DND-41 (cell line): Measurements from ENCODE around the gene KDM6A.

Experiments
- ATAC-seq: fragments of 200-7000 bp; cut with Tn5 transposase; 3 replicates; pipeline ENCODE4 v1.9.1; 2021; ENCODE audit warnings: low read depth; ENCODE audit not compliant: insufficient read depth
- DNase-seq: peaks from one replicate; pipeline ENCODE4 v3.0.0-alpha.2; 2020
- H2AFZ ChIP-seq: 2 replicates; pipeline ENCODE4 v1.6.0; 2012; ENCODE audit warnings: low read depth, low read length
- H3K27ac ChIP-seq: 2 replicates; pipeline ENCODE4 v1.5.1; 2012; ENCODE audit warnings: low read length, inconsistent platforms
- H3K27me3 ChIP-seq: fragments of 200-600 bp; sonication (generic); 2 replicates; pipeline ENCODE4 v1.6.0; 2012; ENCODE audit warnings: low read length, mild to moderate bottlenecking, inconsistent platforms; ENCODE audit not compliant: insufficient read depth, poor library complexity
- H3K36me3 ChIP-seq: 2 replicates; pipeline ENCODE4 v1.5.1; 2012; ENCODE audit warnings: low read length, inconsistent platforms; ENCODE audit not compliant: insufficient read depth
- H3K4me1 ChIP-seq: 2 replicates; pipeline ENCODE4 v1.5.1; 2012; ENCODE audit warnings: mild to moderate bottlenecking, low read length; ENCODE audit not compliant: insufficient read depth
- H3K4me2 ChIP-seq: 2 replicates; pipeline ENCODE4 v1.6.0; 2012; ENCODE audit warnings: mild to moderate bottlenecking, moderate library complexity, low read length, inconsistent platforms; ENCODE audit not compliant: insufficient read depth
- H3K4me3 ChIP-seq, 2 experiments: fragments of 200-600 bp in 1 of 2; shearing (Covaris generic) in 1 of 2; 2 replicates each; pipeline ENCODE4 v1.5.1; 2012 to 2016; ENCODE audit warnings: inconsistent platforms in 2 of 2, low read length in 2 of 2, mild to moderate bottlenecking in 2 of 2, low read depth in 1 of 2, moderate library complexity in 1 of 2
- H3K79me2 ChIP-seq: 2 replicates; pipeline ENCODE4 v1.6.0; 2012; ENCODE audit warnings: low read length, inconsistent platforms; ENCODE audit not compliant: insufficient read depth
- H3K9ac ChIP-seq: 2 replicates; pipeline ENCODE4 v1.6.0; 2012; ENCODE audit warnings: low read depth, mild to moderate bottlenecking, inconsistent platforms, low read length, moderate library complexity
- H3K9me3 ChIP-seq: 2 replicates; pipeline ENCODE4 v1.5.1; 2012; ENCODE audit warnings: low read length, moderate library complexity, mild to moderate bottlenecking, inconsistent platforms; ENCODE audit not compliant: insufficient read depth, severe bottlenecking
- H4K20me1 ChIP-seq: 2 replicates; pipeline ENCODE4 v1.6.0; 2012; ENCODE audit warnings: low read length; ENCODE audit not compliant: insufficient read depth
- CTCF ChIP-seq: IDR thresholded peaks from 2 replicates; pipeline ENCODE4 v1.5.1; 2012; ENCODE audit warnings: borderline replicate concordance, low read length, moderate library complexity, mild to moderate bottlenecking; ENCODE audit not compliant: poor library complexity, severe bottlenecking; ENCODE audit errors: extremely low read depth
- EZH2 ChIP-seq: IDR thresholded peaks from 3 replicates; pipeline ENCODE4 v1.6.1; 2012; ENCODE audit warnings: borderline replicate concordance, low read depth, mild to moderate bottlenecking, moderate library complexity, low read length, inconsistent platforms; ENCODE audit not compliant: severe bottlenecking

Gene KDM6A

GRCh38 chrX:45083314-45083713, 210.3 kb downstream of the KDM6A start:
- no peaks in the 10 kb centered on the region for H3K9me3 ChIP-seq
- H3K4me2 ChIP-seq = no peak overlapping the region

DNA sequence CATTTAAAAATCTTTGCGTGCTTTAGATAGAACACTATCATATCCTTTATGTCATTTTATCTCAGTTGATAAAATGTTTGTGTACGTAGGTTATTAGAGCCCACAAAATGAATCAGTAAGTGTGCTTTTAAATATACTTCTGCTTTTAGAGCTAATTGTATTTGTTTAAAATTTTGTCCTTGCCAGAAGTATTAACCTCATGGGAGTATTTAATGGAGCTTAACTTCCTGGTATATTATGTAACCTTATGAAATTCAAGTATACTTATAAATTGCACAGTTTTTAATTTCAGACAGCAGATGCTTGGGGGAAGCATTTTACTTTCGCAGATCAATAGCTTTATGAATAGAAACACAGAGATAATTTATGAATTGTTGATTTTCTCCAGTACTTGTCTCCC, 237.5 kb downstream of the KDM6A start:
- Histone ChIP-seq H3K36me3 (peaks cover 28% of the 10 kb centered on the region), H2AFZ (no peak overlapping the region), H3K27ac (no peak overlapping the region), H3K4me3 (no peak overlapping the region), H4K20me1 (no peaks in the 10 kb centered on the region; the same call in 1 of the 2 replicates), H3K27me3 (no peaks in the 10 kb centered on the region), H3K4me2 (no peak overlapping the region), H3K9ac (no peak overlapping the region), H3K4me1 (no peaks in the 10 kb centered on the region), H3K9me3 (no peaks in the 10 kb centered on the region), H3K79me2 (no peaks in the 10 kb centered on the region)
- no peak for TF ChIP-seq CTCF
- ATAC-seq (no peak), DNase-seq (no peak)

More at GRCh38 chrX:45083314-45083713, 210.3 kb downstream of the KDM6A start:
- ATAC-seq = no peak
- Histone ChIP-seq H4K20me1 (no peaks in the 10 kb centered on the region), H3K27me3 (no peaks in the 10 kb centered on the region), H3K4me1 (no peaks in the 10 kb centered on the region), H3K27ac (no peak overlapping the region), H3K9ac (no peak overlapping the region), H2AFZ (no peak overlapping the region), H3K4me3 (no peak overlapping the region), H3K36me3 (peaks cover 37% of the 10 kb centered on the region), H3K79me2 (no peaks in the 10 kb centered on the region)
- DNase-seq = no peak
- TF ChIP-seq CTCF = no peak
- TF ChIP-seq EZH2 = no peak

DNA sequence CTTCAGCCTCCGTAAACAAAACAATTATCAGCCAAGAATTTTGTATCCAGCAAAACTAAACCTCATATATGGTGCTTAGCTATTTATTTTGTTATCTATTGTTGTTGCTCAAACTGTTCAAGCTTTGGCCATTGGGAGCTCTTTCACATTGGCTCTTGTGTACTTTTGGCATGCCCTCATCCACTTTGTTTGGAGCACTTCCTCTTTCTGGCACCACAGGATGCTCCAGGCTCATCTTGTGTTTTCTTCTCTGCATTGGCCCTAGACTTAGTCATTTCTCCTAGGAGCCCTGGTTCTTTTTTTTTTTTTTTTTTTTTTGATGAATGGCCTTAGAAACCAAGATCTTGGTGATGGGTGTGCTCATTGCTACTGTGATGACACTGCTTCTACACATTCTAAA, 253.2 kb downstream of the KDM6A start:
- no peak for DNase-seq
- H3K79me2 ChIP-seq = no peaks in the 10 kb centered on the region
- TF ChIP-seq CTCF = no peak

DNA sequence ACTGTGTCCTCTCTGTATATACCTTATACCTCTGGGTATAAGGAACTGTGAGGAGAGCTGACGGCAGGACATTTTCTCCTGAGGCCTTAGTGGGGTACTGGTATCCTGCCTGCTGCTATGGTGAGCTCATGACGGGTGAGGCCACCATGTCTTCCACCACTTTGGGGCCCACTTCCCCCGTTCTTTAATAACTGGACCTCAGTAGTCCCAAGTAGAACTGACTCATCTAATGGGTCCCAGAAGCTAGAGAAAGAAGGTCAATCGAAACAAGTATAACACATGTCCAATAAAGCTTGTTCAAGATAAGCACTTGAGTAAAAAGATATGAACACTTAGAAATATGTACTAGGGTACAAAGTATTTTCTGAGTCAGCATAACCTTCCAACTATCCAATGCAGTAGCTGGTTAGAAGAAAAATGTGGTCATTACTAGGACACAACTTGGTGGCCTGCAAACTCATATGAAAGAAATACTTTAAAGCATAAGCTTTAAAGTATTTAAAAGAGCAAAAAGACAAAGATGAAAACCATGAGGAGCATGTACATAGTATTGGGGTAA, 256.0 kb downstream of the KDM6A start:
- Histone ChIP-seq H3K27me3 (no peaks in the 10 kb centered on the region), H3K9me3 (no peaks in the 10 kb centered on the region), H3K79me2 (no peaks in the 10 kb centered on the region), H3K4me2 (no peak overlapping the region), H3K36me3 (no peaks in the 10 kb centered on the region), H4K20me1 (no peaks in the 10 kb centered on the region), H3K4me3 (no peak overlapping the region), H3K4me1 (no peaks in the 10 kb centered on the region), H3K9ac (no peak overlapping the region), H3K27ac (no peak overlapping the region), H2AFZ (no peak overlapping the region)
- no peak for TF ChIP-seq CTCF
- no peak for TF ChIP-seq EZH2
- DNase-seq (no peak), ATAC-seq (no peak)

More for the DNA sequence above, 253.2 kb downstream of the KDM6A start:
- Histone ChIP-seq H3K36me3 (no peaks in the 10 kb centered on the region), H3K4me2 (no peak overlapping the region), H2AFZ (no peak overlapping the region), H3K9ac (no peak overlapping the region), H3K4me1 (no peaks in the 10 kb centered on the region), H3K27me3 (no peaks in the 10 kb centered on the region), H3K9me3 (no peaks in the 10 kb centered on the region), H3K27ac (no peak overlapping the region), H4K20me1 (no peaks in the 10 kb centered on the region), H3K4me3 (no peak overlapping the region)
- no peak for ATAC-seq
